A549 treated with CpdA at 1 μM for 4 hours (cell line): ENCODE measurements around the gene MS4A1. TPM values are rescaled to one million over a fixed set of nuclear protein-coding genes. Genes with fewer than 3 reads are reported as not detected.

ENCODE experiments used
- total RNA-seq: library from RNA; stranded (reverse); fragments of 200-300 nt; extraction: Qiagen RNA extraction; gene quantifications from 5 replicates; pipeline ENCODE4 v1.2.3, GENCODE V29; 2022; ENCODE audit warnings: low read depth

MS4A1 gene
- not detected in 5 replicates for total RNA-seq

DNA sequence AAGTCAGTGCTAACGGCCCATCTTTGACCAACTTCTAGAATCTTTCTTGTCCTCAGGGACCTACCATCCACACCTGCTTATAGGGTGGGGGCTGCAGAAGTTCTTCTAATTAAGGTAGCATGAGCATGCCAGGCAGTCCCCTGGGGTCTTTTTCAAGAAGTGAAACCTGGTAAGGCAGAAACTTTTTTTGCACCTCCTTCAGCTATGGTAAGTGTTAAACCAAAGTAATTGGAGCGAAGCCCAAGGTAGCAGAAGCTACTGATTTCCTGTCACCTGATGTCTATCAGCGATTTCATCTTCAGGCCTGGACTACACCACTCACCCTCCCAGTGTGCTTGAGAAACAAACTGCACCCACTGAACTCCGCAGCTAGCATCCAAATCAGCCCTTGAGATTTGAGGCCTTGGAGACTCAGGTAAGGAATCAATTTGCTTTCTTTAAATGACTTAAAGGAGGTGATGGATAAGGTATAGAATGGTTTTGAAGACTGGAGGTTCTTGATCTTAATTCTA, at the start of gene MS4A1:
TSS of gene MS4A1 (plus strand) at position 317 of the 512 bp plus-strand sequence. CDS start 6,528 bp downstream, outside the sequence.

DNA sequence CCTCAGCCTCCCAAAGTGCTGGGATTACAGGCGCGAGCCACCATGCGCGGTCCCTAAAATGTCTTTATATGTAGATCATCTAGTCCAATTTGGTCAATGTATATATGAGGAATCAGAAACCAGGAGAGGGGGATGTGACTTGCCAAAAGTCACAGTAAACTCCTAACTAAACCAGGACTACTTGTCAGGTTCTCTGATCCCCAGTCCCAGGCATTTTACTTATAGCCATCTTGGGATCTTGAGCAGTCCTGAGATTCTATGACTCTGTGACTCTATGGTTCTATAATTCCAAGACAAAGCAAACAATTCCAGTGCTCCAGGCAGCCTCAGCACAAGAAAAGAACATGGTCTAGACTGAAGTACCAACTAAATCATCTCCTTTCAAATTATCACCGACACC, 26.4 kb upstream of the MS4A1 start, which contains the start of gene MS4A5:
TSS of gene MS4A5 (plus strand) at position 301 of the 400 bp plus-strand sequence. CDS start 103 bp downstream, outside the sequence.

DNA sequence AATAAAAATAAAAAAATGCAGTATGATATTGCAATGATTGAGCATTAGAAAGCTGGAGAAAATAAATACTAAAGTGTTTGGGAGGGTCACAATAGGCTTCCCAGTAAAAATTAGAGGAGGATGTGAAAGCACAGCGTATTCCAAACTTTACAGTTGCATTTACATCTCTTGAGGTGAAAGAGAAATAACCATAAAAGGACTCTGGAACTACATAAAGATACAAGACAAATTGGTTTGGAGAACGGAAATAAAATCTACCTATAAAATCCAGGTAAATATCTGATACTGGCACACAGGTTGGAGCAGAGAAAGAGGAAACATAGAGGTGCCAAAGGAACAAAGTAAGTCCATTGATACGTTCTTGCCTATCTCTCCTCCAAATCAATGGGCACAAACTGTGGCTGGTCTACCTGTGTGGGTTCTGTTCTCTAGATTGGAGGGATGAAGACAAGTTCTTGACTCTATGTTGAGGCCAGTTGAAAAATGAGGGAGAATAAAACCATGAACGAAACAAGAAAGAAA, 36.9 kb downstream of the MS4A1 start, which contains the start of gene MS4A12:
TSS of gene MS4A12 (plus strand) at position 291 of the 522 bp plus-strand sequence. CDS start 4,541 bp downstream, outside the sequence.

DNA sequence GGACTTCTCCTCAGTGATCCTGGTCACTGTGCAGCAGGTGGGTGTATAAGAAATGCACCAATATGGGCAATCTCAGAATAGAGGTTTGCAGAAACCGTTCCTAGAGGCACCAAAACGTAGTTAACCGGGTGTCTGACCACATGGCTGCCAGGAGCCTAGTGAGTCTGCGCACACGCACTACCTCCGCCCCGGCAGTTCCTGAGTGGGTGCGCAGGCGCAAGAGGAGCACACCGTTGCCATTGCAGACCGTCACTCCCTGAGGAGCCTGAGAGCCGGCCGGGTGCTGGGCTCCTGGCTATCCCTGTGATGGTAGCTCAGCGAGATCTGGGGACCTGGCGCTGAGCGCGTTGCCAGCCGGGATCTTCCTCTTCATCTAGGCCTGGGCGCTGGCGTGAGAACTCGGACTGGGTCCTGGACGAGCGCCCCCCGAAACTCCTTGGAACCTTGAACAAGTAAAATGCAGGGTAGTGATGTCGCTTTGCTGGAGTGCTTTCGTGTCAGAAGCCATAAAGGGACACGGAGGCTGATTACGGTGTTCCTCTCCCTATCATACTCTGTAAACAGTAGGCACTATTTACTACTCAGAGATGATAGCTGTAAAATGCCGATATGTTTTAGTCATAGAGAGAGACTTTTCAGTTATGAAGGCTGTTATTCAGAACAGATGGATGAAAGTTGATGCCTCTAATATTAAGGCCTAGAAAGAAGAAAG, 59.7 kb downstream of the MS4A1 start, which contains the start of gene MS4A13:
TSS of gene MS4A13 (plus strand) at position 249 of the 712 bp plus-strand sequence. CDS start 2,692 bp downstream, outside the sequence.

Other genes with a start within 250 kb of the MS4A1 start
- gene MS4A4E, start 212.7 kb upstream of the MS4A1 start, total RNA-seq, result not detected in 5 replicates
- gene MS4A4A, start 175.2 kb upstream of the MS4A1 start, total RNA-seq, result not detected in 5 replicates
- gene MS4A6E, start 128.6 kb upstream of the MS4A1 start, total RNA-seq, result not detected in 5 replicates
- gene MS4A7, start 77.3 kb upstream of the MS4A1 start, total RNA-seq, result not detected in 5 replicates
- not detected in 5 replicates for gene MS4A14, start 59.4 kb upstream of the MS4A1 start, total RNA-seq
- not detected in 5 replicates for gene MS4A5, start 26.3 kb upstream of the MS4A1 start, total RNA-seq
- gene MS4A12, start 36.9 kb downstream of the MS4A1 start, total RNA-seq, result not detected in 5 replicates
- not detected in 5 replicates for gene MS4A13, start 59.5 kb downstream of the MS4A1 start, total RNA-seq
- not detected in 5 replicates for gene MS4A8, start 243.8 kb downstream of the MS4A1 start, total RNA-seq